Gastrocnemius medialis (tissue), 4 donors: ENCODE data around the gene DYSF.

Experiments
- CTCF ChIP-seq, 5 experiments: fragments of 450-650 bp in 3 of 5; fragments of 200-600 bp in 2 of 5; sonication (generic) in 2 of 5; IDR thresholded peaks in 4 of 5; conservative IDR thresholded peaks in 1 of 5; 1 replicate in 4 of 5; 2 replicates in 1 of 5; pipeline ENCODE4 v1.5.1; 2016 to 2019; ENCODE audit warnings: antibody characterized with exemption in 5 of 5, mild to moderate bottlenecking in 3 of 5, moderate library complexity in 3 of 5
- POLR2A ChIP-seq, 2 donors: fragments of 450-650 bp; IDR thresholded peaks; one replicate each; pipeline ENCODE4 v1.6.1; 2017; ENCODE audit warnings: antibody characterized with exemption in 2 of 2, mild to moderate bottlenecking in 2 of 2, moderate library complexity in 2 of 2

GRCh38 chr2:71456617-71457016, 3.3 kb downstream of the DYSF start:
- TF ChIP-seq CTCF (IDR thresholded peaks at IDR 0.05 in 4 of 5, conservative IDR thresholded peaks at IDR 0.05 in 1 of 5): no peak
- no peak for TF ChIP-seq POLR2A (IDR thresholded peaks at IDR 0.05)
